HG02970 (cell line): ENCODE measurements around the gene GRID1.

Experiments
- ATAC-seq: cut with Tn5 transposase; IDR thresholded peaks from one replicate; pipeline ENCODE4 v1.9.1; 2021; ENCODE audit warnings: mild to moderate bottlenecking, moderate library complexity, moderate number of reproducible peaks; ENCODE audit not compliant: unreplicated experiment, low FRiP score

GRID1 gene

DNA sequence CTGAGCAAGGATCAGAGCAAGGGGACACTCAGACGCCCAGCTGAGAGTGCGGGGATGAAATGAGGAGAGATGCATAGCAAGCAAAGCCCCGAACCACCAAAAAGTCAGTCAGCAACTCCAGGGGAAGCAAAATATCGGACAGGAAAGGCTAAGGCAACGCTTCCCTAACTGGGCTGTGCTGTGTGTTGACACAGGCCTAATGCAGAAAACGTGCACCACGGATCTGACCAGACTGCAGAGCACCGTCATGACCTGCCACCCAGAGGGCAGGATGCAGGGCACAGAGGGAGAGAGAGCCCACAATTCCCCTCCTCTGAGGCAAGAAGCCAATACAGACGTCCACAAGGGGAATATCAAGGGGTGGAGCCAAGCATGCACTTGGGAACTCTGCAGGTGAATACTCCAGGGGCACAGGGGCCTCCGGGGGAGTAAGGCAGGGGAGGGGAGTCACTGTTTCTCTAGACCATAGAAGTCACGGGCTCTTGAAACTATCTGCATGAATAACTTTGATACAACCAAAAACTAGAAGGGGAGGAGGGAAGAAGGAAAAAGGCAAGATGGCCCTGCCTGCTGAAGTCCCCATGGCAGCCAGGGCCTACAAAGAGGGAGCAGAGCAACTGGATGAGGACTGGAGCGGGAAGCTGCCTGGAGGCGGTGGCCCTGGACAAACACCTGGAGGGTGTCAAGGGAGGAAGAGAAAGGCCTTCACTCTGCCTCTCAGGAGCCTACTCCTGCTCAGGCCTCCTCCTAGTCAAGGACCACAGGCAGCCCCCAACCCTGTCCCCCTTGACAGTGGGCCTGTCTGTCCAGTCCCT is 26.2 kb downstream of the GRID1 start:
- ATAC-seq = no peak

- ATAC-seq = no peak
These were observed 27.2 kb downstream of the GRID1 start for GRCh38 chr10:86339226-86339865.

GRCh38 chr10:86337121-86337601 is 29.4 kb downstream of the GRID1 start:
- no peak for ATAC-seq

- ATAC-seq = no peak
These were observed 30.3 kb downstream of the GRID1 start for GRCh38 chr10:86336341-86336740.

DNA sequence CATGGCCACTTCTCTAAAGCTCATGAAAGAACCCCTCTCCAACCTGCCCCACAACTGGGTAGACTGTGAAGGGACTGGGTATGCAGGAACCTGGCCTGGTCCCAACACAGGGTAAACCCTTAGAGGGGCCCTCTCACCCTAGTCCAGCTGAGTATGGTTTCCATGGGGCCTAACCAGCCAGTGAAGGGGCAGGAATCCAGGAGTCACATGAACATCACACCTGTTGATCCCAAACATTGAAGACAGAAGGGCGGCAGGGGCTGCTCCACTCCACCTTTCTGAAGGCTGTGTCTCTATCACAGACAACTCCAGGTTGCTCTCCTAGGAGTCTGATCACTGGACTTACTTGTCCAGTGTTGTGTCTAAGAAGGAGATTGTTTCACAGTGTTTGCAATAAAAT is 30.8 kb downstream of the GRID1 start:
- no peak for ATAC-seq

DNA sequence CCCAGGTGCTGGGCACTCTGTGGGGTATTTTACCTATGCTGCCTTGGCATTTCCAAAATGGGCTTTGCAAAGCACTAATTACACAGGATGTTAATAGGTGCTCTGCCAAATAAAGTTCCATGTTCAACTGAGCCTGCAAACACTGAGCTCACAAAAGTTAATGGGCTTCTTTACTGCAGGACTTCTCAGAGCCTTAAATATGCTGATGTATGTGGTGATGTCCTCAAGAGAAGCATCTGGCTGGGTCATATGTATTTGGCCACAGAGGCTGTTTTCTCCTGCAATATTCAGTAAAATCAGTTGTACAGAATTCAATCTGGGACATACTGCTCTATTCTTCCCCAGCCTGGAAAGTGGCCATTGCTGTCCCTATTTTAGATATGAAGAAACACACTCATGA is 31.3 kb downstream of the GRID1 start:
- ATAC-seq = no peak

- no peak for ATAC-seq
These were observed 32.0 kb downstream of the GRID1 start for GRCh38 chr10:86334488-86335085.

GRCh38 chr10:86333826-86334487 is 32.6 kb downstream of the GRID1 start:
- no peak for ATAC-seq

GRCh38 chr10:86331861-86332260 is 34.7 kb downstream of the GRID1 start:
- ATAC-seq = no peak

DNA sequence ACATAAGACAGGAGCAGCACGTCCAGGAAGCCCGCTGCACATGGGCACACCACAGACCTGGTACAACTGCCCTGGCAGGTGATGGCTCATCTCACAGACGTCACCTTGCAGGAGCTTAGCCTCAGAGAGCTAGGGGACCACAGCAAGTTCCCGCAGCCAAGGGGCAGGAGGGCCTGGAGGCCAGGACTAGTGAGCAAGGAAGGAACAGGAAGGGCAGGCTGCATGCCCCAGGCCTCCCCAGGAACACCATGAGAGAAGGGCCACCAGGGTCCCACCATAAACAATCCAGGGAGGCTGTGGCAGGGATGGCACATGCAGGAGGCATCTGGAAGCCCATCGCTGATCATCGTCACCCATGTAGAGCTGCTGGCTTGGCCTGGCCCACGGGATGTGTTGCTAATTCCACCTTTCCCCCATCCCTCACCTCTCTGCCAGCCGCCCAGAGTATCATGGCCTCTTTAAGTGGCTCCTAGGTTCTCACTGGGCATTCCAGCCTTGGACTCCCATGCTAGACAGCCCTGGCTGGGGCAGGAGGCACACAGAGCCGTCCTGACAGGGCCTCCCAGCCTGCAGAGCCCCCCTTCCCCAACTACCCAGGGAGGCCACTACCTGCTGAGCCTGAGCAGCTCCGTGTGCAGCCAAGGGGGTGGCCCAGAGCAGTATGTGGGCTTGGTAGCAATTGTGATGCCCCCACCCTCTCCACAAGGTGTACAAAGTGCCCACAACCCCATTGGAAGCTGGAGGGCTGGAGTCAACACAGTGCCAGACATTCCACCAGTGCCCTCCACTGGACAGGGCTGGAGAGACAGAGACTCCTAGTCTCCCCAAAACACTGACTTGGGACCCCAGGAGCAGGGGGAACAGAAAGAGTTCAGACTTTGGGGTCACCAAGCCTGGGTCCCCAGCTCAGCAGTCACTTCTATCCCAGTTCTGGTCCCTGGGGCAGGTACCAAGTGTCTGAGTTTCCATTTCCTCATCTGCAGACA is 35.5 kb downstream of the GRID1 start:
- no peak for ATAC-seq

DNA sequence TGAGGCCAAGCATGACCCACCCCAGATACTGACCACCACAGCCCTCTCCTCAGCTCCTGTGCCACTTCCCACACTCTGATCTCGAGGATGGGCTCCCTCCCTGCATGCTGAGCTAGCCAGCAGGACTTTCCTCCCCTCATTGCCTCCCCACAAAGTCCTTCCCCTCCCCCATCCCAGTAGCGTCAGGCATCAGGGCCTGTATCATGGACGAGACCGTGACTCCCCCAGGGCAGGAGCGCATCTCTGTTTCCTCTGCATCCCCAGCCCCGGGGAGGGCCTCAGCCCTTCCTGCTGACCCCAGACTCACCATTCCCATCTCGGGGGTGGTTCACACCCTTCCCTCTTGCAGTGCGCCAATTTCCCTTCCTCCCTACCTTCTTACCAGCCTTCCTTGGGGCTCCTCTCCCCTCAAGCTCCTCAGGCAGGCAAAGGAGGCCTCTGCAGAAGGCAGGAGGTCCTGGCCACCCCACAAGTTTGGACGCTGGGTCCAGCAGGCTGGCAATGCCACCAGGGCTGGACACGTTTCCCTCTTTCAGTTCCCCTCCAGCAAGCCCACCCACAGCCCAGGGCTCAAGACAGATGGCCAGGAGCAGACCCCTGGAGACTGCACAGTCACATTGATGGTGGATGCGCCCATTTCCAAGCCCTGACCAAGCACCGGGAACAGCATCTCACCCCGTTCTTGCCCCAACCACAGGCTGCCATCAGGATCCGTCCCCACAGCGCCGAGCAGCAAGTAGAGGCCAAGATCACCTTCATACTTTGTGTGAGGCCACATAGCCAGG is 36.5 kb downstream of the GRID1 start:
- ATAC-seq = no peak

DNA sequence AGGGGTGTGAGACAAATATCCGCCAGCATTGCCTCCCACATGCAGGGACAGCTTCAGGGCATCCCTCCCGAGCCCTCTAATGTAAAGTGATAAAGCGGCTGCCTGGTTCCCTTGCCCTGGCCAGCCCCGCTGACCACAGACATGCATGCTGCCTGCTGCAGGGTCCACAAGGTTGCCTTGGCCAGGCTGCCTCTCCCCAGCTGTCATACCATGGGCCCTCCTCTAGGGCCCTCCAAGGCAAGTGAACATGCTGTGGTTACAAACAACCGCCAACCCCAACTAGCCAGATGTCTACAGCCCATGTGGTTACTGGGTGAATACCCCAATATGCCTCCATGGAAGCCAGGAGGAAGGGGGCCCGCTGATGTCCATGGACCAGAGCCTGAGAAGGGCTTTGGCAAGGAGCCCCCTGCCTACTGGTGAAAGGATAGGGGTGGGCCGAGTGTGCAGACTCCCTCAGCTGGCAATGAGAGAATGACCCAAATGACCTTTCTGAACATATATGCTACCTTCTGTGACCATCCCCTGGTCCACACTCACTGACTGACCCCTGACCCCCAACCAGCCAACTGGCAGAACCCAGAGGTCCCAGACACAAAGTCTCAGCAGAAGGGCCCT is 37.4 kb downstream of the GRID1 start:
- no peak for ATAC-seq

- ATAC-seq = no peak
These were observed 38.5 kb downstream of the GRID1 start for GRCh38 chr10:86327954-86328725.

GRCh38 chr10:86325158-86325557 is 41.4 kb downstream of the GRID1 start:
- no peak for ATAC-seq

DNA sequence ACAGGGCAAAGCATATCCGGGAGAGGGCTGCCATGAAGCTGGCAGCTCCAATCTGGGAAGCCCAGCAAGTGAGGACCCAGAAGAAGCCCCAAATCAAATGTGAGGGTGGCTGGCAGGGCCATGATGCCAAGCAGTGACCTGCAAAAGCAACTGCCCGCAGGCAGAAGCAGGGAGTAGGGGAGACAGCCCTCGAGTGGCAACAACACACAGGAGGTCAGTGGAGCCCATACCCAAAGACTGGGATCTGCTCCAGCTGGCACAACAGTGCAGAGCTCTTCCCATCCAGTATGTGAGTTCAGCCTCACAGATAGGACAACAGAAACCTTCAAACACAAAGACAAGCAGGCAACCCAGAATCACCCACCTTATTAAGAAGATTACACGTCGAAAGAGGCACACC is 45.0 kb downstream of the GRID1 start:
- ATAC-seq = no peak

DNA sequence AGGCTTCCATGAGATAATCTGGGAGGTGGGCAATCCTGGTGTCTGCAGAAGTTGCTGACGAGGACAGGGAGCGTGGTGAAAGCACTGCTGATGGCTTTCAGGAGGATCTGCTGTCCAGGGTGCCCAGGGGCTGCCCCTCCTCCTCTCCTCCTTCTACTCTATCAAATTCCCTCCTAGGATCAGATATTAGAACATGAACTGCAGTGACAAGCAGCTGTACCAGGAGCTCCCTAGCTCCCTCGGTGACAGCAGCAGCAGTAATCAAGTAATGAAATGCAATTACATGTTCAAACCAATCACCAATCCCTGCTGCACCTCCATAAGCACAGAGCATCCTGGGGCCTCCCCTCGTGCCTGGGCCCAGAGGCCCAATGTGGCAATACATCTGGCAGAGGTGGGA is 46.9 kb downstream of the GRID1 start:
- no peak for ATAC-seq

- ATAC-seq = no peak
These were observed 48.5 kb downstream of the GRID1 start for GRCh38 chr10:86317949-86318725.
